NOMO-1 treated with dmso at 0.1 percent for 144 hours (cell line): Measurements from ENCODE around the gene SPNS3.

Experiments used
- DNase-seq: peaks from one replicate; lab custom pipeline; 2025; ENCODE audit not compliant: unreplicated experiment; lab: John Stamatoyannopoulos, UW

SPNS3 gene

GRCh38 chr17:4426499-4427208 is 7.1 kb upstream of the SPNS3 start:
- DNase-seq = no peak

- no peak for DNase-seq
Measured at GRCh38 chr17:4427505-4427904, 6.2 kb upstream of the SPNS3 start.

GRCh38 chr17:4436381-4436780 is 2.6 kb downstream of the SPNS3 start:
- DNase-seq = no peak

- DNase-seq = peak; percentile 93
Measured at GRCh38 chr17:4436846-4437245, 3.1 kb downstream of the SPNS3 start.

- no peak for DNase-seq
Measured at GRCh38 chr17:4438162-4438944, 4.6 kb downstream of the SPNS3 start.

GRCh38 chr17:4440021-4440420 is 6.3 kb downstream of the SPNS3 start:
- no peak for DNase-seq

- no peak for DNase-seq
Measured at GRCh38 chr17:4440690-4441686, 7.2 kb downstream of the SPNS3 start.

GRCh38 chr17:4442582-4442981 is 8.8 kb downstream of the SPNS3 start:
- DNase-seq = no peak

GRCh38 chr17:4443476-4443875 is 9.7 kb downstream of the SPNS3 start:
- no peak for DNase-seq

- no peak for DNase-seq
Measured at GRCh38 chr17:4444782-4445473, 11.2 kb downstream of the SPNS3 start.

- no peak for DNase-seq
Measured at GRCh38 chr17:4445731-4446130, 12.0 kb downstream of the SPNS3 start.

GRCh38 chr17:4446326-4447071 is 12.8 kb downstream of the SPNS3 start:
- DNase-seq = no peak

- no peak for DNase-seq
Measured at GRCh38 chr17:4448197-4448980, 14.6 kb downstream of the SPNS3 start.

GRCh38 chr17:4449736-4450135 is 16.0 kb downstream of the SPNS3 start:
- DNase-seq = no peak

GRCh38 chr17:4450710-4451316 is 17.1 kb downstream of the SPNS3 start:
- no peak for DNase-seq

- no peak for DNase-seq
Measured at GRCh38 chr17:4453812-4454591, 20.3 kb downstream of the SPNS3 start.

- no peak for DNase-seq
Measured at GRCh38 chr17:4460661-4461060, 26.9 kb downstream of the SPNS3 start.
